Measurements from ENCODE around the gene BANK1.
"Not testable (repeated sequence)": the region's sequence is repeated elsewhere in the genome, so short reads cannot be mapped to it uniquely, and the experiment has no call there.

BANK1 gene

GRCh38 chr4:101885574-101885973 lies 95.0 kb downstream of the BANK1 start:
- DNase-seq (ENCODE audit: low spot score) (no peak), FAIRE-seq (no peak)

GRCh38 chr4:101886826-101887225 lies 96.3 kb downstream of the BANK1 start:
- no peak for FAIRE-seq
- DNase-seq (ENCODE audit: low spot score), result no peak

GRCh38 chr4:101888472-101888871 lies 97.9 kb downstream of the BANK1 start:
- DNase-seq (ENCODE audit: low spot score) (no peak), FAIRE-seq (no peak)

DNA sequence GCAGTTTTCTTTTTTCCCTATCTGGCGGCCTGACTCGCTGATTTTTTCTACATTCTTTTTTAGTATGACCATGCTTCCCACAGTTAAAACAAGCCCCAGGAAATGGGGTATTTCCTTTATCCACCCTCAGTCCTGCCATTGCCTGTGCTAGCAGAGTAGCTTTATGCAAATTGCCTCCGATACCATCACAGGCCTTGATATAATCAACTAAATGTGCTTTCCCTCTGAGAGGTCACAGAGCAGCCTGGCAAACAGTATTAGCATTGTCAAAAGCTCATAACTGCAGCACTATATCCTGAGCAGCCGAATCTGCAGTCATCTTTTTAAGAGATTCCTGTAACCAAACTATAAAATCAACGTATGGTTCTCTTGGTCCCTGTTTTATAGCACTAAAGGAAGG lies 115.0 kb downstream of the BANK1 start:
- DNase-seq (ENCODE audit: low spot score), result not testable (repeated sequence)

GRCh38 chr4:101910786-101911373 lies 120.3 kb downstream of the BANK1 start:
- DNase-seq (ENCODE audit: low spot score) (no peak), FAIRE-seq (no peak)

More for the DNA sequence above, 115.0 kb downstream of the BANK1 start:
- FAIRE-seq, result not testable (repeated sequence)

- FAIRE-seq, result no peak
- DNase-seq (ENCODE audit: low spot score), result no peak
These were observed 121.1 kb downstream of the BANK1 start for GRCh38 chr4:101911616-101912015.

DNA sequence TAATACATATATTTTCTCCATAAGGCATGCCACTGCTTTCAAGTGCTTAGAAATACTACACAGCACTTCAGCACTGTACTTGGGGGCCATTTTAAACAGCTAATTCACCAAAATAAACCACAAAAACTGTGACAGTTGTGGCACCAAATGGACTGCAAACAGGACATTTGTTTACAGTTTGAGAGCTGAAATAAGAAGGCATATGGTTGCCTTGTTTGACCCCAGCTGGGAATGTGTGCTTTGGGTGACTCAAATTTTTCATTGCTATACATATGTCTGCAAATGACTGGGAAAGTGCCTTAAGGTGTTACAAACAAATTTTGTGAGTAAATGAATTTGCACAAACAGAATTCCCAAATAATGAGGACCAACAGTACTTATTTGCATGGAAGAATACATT lies 124.2 kb downstream of the BANK1 start:
- DNase-seq (ENCODE audit: low spot score) (no peak), FAIRE-seq (no peak)

DNA sequence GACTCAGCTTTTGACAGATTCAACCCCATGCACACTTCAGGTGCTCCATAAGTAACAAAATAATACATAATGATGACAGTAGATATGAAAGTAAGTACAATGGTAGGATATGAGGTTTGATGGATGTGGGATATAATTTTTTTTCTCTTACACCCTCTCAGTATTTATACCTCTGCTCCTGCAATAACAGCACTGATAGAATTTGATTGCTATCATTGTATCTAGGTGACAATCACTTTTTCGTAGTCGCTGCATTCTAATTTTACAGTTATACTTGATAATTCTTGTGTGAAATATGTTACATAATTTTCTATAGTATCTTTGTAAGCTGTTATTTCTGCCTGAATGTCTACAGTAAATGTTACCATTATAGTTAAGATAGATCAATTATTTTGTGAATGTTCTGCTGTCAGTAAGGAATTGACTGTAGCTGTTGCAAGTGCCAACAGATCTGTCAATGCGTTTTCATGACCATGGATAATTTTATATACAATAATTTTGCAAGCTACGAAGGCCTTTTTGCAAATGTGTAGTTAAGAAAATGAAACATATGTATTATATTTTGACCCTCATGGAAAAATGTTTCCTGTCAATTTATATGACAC lies 128.9 kb downstream of the BANK1 start:
- DNase-seq (ENCODE audit: low spot score), result no peak
- FAIRE-seq, result no peak

- DNase-seq (ENCODE audit: low spot score) (no peak), FAIRE-seq (no peak)
These were observed 130.8 kb downstream of the BANK1 start for GRCh38 chr4:101921370-101921769.

DNA sequence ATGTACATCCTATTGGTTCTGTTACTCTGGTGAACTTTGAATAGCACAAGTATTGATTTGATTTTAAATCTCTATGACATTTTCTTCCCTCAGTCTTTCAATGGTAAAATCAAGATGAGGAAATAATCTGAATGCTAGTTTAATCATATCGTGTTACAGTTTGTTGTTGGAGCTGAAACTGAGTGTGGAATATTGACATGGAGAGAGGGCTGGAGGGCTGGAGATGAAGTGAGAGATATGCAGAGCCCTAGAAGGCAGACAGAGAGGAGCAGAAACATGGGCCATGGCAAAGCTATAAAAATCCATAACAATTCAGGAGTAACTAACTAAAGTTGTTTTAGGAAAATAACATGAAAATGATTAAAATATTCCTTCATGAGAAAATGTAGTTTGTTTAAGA lies 141.1 kb downstream of the BANK1 start:
- FAIRE-seq, result no peak

DNA sequence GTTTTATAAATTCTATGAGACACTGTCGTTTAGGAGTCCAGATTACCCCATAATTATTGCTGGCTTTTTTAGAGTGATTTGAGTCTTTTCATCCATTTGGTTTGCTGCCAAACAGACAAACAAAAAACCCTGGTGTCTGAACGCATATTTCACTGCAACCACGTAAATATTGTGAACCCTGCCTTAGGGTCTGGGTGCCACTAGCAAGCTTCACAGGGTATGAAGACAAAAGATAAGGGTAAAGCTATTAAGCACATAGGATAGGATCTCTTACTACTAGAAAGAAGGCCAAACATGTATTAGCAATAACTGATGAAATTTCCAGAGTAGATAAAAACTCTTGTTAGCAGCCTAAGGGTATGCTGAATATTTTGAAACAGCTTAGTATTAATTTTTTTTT lies 143.3 kb downstream of the BANK1 start:
- DNase-seq (ENCODE audit: low spot score) (no peak), FAIRE-seq (no peak)

More for the DNA sequence above, 141.1 kb downstream of the BANK1 start:
- no peak for DNase-seq (ENCODE audit: low spot score)

- DNase-seq (ENCODE audit: low spot score) (no peak), FAIRE-seq (no peak)
These were observed 148.3 kb downstream of the BANK1 start for GRCh38 chr4:101938836-101939235.

GRCh38 chr4:101941816-101942358 lies 151.4 kb downstream of the BANK1 start:
- no peak for FAIRE-seq
- no peak for DNase-seq (ENCODE audit: low spot score)

DNA sequence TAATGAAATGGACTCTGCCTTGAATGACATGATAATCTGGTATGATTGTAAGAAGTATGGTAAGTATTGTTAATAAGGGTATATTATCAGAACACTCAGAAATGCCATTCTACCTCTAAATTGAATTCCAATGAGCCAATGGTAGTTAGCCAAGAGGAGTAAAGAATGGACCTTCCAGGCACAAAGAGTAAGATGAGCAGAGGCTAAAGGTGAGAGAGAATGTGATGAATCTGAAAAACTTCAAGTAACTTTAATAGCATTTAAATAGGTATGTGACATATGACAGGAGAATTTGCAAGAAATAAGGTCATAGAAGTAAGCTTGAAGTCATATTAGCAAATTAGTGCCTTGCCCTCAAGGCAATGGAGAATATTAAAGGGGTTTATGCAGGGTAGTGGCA lies 152.4 kb downstream of the BANK1 start:
- FAIRE-seq (no peak), DNase-seq (ENCODE audit: low spot score) (no peak)

- DNase-seq (ENCODE audit: low spot score) (no peak), FAIRE-seq (no peak)
These were observed 154.1 kb downstream of the BANK1 start for GRCh38 chr4:101944649-101945048.

- no peak for FAIRE-seq
- no peak for DNase-seq (ENCODE audit: low spot score)
These were observed 157.5 kb downstream of the BANK1 start for GRCh38 chr4:101948055-101948454.

- FAIRE-seq (no peak), DNase-seq (ENCODE audit: low spot score) (no peak)
These were observed 158.4 kb downstream of the BANK1 start for GRCh38 chr4:101948951-101949350.

DNA sequence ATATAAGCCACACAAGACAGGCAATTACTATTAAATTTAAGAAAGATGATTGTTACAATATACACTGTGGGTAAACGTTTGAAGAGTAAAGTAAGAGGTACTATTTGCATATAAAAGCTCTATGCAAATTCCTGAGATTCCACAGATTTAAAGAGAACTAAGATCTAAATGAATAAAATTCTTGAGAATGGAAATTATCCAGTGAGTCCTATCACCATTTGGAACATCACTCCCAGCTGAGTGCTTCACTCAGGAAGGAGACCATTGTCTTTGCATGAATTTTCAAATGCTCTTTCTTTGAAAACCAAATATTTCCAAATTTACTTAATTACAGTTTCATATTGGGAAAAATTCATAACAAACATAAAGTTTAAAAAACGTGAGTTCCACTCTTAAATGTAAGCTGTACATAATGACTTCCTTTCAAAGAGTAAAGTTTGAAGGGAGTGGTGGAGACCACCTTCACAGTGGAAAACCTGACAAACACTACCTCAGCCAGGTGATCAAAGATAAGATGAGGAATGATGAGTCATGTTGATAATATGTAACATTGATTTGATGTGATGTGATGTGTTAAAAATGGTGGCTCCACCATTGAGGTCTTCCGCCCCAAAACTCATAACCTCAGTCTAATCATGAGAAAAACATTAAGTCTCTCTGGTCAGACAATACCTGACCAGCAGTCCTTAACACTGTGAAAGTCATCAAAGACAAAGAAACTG lies 159.9 kb downstream of the BANK1 start:
- no peak for FAIRE-seq
- DNase-seq (ENCODE audit: low spot score), result no peak

GRCh38 chr4:101952985-101953384 lies 162.5 kb downstream of the BANK1 start:
- no peak for FAIRE-seq
- no peak for DNase-seq (ENCODE audit: low spot score)

DNA sequence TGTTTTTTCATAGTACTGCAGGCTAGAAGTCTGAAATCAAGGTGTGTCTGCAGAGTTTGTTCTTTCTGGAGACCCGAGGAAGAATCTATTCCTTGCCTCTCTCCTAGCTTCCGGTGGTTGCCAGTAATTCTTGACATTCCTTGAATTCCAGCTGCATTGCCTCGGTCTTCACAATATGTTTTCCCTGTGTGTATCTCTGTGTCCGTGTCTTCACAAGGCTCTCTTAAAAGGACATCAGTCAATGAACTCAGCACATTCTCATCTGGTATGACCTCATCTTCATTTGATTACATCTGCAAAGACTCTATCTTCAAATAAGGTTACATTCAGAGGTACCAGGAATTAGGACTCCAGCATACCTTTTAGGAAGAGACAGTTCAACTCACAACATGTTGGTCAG lies 163.4 kb downstream of the BANK1 start:
- FAIRE-seq (peak; percentile 82), DNase-seq (ENCODE audit: low spot score) (peak; percentile 92)

GRCh38 chr4:101954351-101954750 lies 163.8 kb downstream of the BANK1 start:
- FAIRE-seq, result no peak
- no peak for DNase-seq (ENCODE audit: low spot score)

DNA sequence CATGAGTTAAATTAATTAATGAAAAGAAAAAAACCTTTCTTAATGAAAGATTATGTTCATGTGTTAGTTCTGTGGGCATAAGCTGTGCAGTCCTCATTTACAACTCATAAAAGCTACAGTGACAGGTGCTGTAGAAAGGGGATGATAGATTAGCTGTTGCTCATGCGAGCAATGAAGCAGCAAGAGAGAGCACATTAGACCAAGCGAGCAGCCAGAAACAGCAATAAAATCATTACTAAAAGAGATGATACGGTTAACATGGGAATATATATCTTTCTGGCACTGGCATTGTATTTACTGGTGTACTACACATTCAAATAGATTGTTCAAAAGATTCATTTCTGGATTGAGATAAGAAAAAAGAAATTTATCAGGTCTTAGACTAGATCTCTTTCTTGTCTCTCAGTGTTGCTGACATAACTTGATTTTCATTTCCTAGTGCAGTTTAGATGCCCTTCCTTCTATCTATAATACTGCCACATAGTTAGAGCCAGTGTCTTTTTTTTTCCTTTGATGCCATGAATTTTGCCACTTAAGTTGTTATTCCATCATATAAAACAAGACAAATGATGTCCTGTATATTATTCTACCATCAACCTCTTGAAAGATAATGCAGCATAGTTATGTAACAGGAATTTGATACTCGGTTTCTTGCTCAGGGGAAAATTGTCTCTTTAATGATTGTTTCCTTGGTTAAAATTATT lies 164.6 kb downstream of the BANK1 start:
- DNase-seq (ENCODE audit: low spot score) (peak; percentile 54), FAIRE-seq (peak; percentile 79)

Data from RCC 7860 (cell line).